CD4-positive, alpha-beta T cell (primary cell): Measurements from ENCODE around the gene KCNJ4. TPM values are rescaled to one million over a fixed set of nuclear protein-coding genes. Genes with fewer than 3 reads are reported as not detected.

ENCODE experiments used
- ATAC-seq: fragments of 200-7000 bp; cut with Tn5 transposase; one replicate; pipeline ENCODE4 v1.10.0; 2022; ENCODE audit warnings: mild to moderate bottlenecking; ENCODE audit not compliant: poor library complexity
- CTCF ChIA-PET: fragments of 350-600 bp; sonication (Branson Sonifier 250); formaldehyde crosslinking; loops from one replicate; lab custom pipeline; 2021; ENCODE audit warnings: antibody characterized with exemption, inconsistent platforms; lab: Charles Lee
- POLR2A ChIA-PET: fragments of 350-600 bp; sonication (Branson Sonifier 250); formaldehyde crosslinking; loops from one replicate; lab custom pipeline; 2021; ENCODE audit warnings: antibody characterized with exemption, inconsistent platforms; lab: Charles Lee
- DNase-seq, 14 experiments: peaks; one replicate each; pipeline ENCODE4 v3.0.0-alpha.2; 2013 to 2020; ENCODE audit warnings: mixed read lengths in 2 of 14
- H3K27ac ChIP-seq, 2 donors: one replicate each; pipeline versions ENCODE4 v1.5.1 to v1.7.0; 2013; ENCODE audit warnings: low read length in 2 of 2, low read depth in 1 of 2, mild to moderate bottlenecking in 1 of 2
- H3K27me3 ChIP-seq, 2 experiments: 1 replicate in 1 of 2; 2 replicates in 1 of 2; pipeline versions ENCODE4 v1.6.1 to v1.7.0; 2013; ENCODE audit warnings: low read length in 2 of 2, control low read depth in 1 of 2, mild to moderate bottlenecking in 1 of 2, moderate library complexity in 1 of 2; ENCODE audit not compliant: insufficient read depth in 2 of 2, control insufficient read depth in 1 of 2
- H3K36me3 ChIP-seq: one replicate; pipeline ENCODE4 v1.6.1; 2013; ENCODE audit warnings: low read length, control low read depth; ENCODE audit not compliant: insufficient read depth
- H3K4me1 ChIP-seq: one replicate; pipeline ENCODE4 v1.6.1; 2013; ENCODE audit warnings: low read length, control low read depth; ENCODE audit not compliant: insufficient read depth
- H3K4me3 ChIP-seq: one replicate; pipeline ENCODE4 v1.5.1; 2013; ENCODE audit warnings: mild to moderate bottlenecking, low read length, moderate library complexity
- H3K9me3 ChIP-seq, 2 experiments: 1 replicate in 1 of 2; 2 replicates in 1 of 2; pipeline versions ENCODE4 v1.6.1 to v1.7.0; 2013; ENCODE audit warnings: low read length in 2 of 2, mild to moderate bottlenecking in 2 of 2, control low read depth in 1 of 2, moderate library complexity in 1 of 2; ENCODE audit not compliant: control insufficient read depth in 1 of 2, insufficient read depth in 1 of 2
- H3K27ac Mint-ChIP-seq: one replicate; pipeline ENCODE4 v1.8.0; 2020; ENCODE audit warnings: mixed read lengths
- H3K27me3 Mint-ChIP-seq: one replicate; pipeline ENCODE4 v1.8.0; 2021; ENCODE audit warnings: mixed read lengths
- H3K36me3 Mint-ChIP-seq: one replicate; pipeline ENCODE4 v1.8.0; 2021; ENCODE audit warnings: low read depth, mixed read lengths
- H3K4me1 Mint-ChIP-seq: one replicate; pipeline ENCODE4 v1.8.0; 2021; ENCODE audit warnings: low read depth, mixed read lengths
- H3K4me3 Mint-ChIP-seq: one replicate; pipeline ENCODE4 v1.8.0; 2020; ENCODE audit warnings: mild to moderate bottlenecking, mixed read lengths
- H3K9me3 Mint-ChIP-seq: one replicate; pipeline ENCODE4 v1.8.0; 2020; ENCODE audit warnings: mixed read lengths
- CTCF ChIP-seq: fragments of 200-600 bp; IDR thresholded peaks from one replicate; pipeline ENCODE4 v1.8.0; 2022; ENCODE audit warnings: antibody characterized with exemption, mild to moderate bottlenecking
- intact Hi-C, 2 experiments: fragments of 100-400 bp; cut with DNase I in 1 of 2; cut with micrococcal nuclease in 1 of 2; formaldehyde crosslinking; loops; one replicate each; pipeline versions ENCODE4 v1.15.1 to v1.9.0; 2023 to 2025; cut with DNase I, micrococcal nuclease
- total RNA-seq, 174 experiments: library from RNA in 2 of 174; stranded (reverse) in 2 of 174; gene quantifications; one replicate each; pipeline ENCODE4 v1.2.3 and lab custom pipeline; 2021 to 2026

KCNJ4 gene
- total RNA-seq, 2 experiments from 2014 or later: not detected

GRCh38 chr22:38453066-38453672, 1.8 kb downstream of the KCNJ4 start:
- H3K9me3 ChIP-seq: peaks cover 0 to 8% of the 10 kb centered on the region in 2 experiments
- TF ChIP-seq CTCF: no peak
- ATAC-seq (no peak), DNase-seq (no peak)
- Mint-ChIP-seq H3K9me3 (no peaks in the 10 kb centered on the region), H3K27me3 (peaks cover 67% of the 10 kb centered on the region), H3K36me3 (no peaks in the 10 kb centered on the region), H3K4me3 (peak overlapping the region; percentile 67), H3K4me1 (peaks cover 23% of the 10 kb centered on the region), H3K27ac (no peak overlapping the region)
- intact Hi-C loops: no loop called here
- peaks cover 12% of the 10 kb centered on the region for H3K4me1 ChIP-seq
- no peak overlapping the region for H3K27ac ChIP-seq
- no peaks in the 10 kb centered on the region for H3K36me3 ChIP-seq
- POLR2A ChIA-PET: no interaction called here
- H3K4me3 ChIP-seq: no peak overlapping the region
- H3K27me3 ChIP-seq: peaks cover 40 to 42% of the 10 kb centered on the region in 2 experiments
- CTCF ChIA-PET: no interaction called here

GRCh38 chr22:38452373-38453065, 2.5 kb downstream of the KCNJ4 start:
- CTCF ChIA-PET: no interaction called here
- H3K36me3 Mint-ChIP-seq: no peaks in the 10 kb centered on the region
- no peak overlapping the region for H3K27ac ChIP-seq
- intact Hi-C loops: no loop called here
- no peaks in the 10 kb centered on the region for H3K36me3 ChIP-seq
- peaks cover 35 to 41% of the 10 kb centered on the region in 2 experiments for H3K27me3 ChIP-seq
- no peak for TF ChIP-seq CTCF
- no peaks in the 10 kb centered on the region for H3K9me3 Mint-ChIP-seq
- H3K27me3 Mint-ChIP-seq: peaks cover 60% of the 10 kb centered on the region
- H3K27ac Mint-ChIP-seq: no peak overlapping the region
- H3K4me1 Mint-ChIP-seq: peaks cover 22% of the 10 kb centered on the region
- no peak for ATAC-seq
- peaks cover 12% of the 10 kb centered on the region for H3K4me1 ChIP-seq
- no peak for DNase-seq
- POLR2A ChIA-PET: no interaction called here
- no peak overlapping the region for H3K4me3 ChIP-seq
- H3K9me3 ChIP-seq: peaks cover 0 to 8% of the 10 kb centered on the region in 2 experiments
- no peak overlapping the region for H3K4me3 Mint-ChIP-seq

GRCh38 chr22:38451864-38452263, 3.1 kb downstream of the KCNJ4 start:
- Mint-ChIP-seq H3K27me3 (peaks cover 54% of the 10 kb centered on the region), H3K9me3 (no peaks in the 10 kb centered on the region), H3K4me3 (no peak overlapping the region), H3K36me3 (no peaks in the 10 kb centered on the region), H3K4me1 (peaks cover 15% of the 10 kb centered on the region), H3K27ac (no peak overlapping the region)
- Histone ChIP-seq H3K27ac (no peak overlapping the region), H3K27me3 (peaks cover 28 to 38% of the 10 kb centered on the region in 2 experiments), H3K9me3 (peaks cover 0 to 8% of the 10 kb centered on the region in 2 experiments), H3K4me3 (no peak overlapping the region), H3K36me3 (no peaks in the 10 kb centered on the region), H3K4me1 (peaks cover 12% of the 10 kb centered on the region)
- no peak for TF ChIP-seq CTCF
- DNase-seq (no peak), ATAC-seq (no peak)
- intact Hi-C loops: no loop called here
- CTCF ChIA-PET: no interaction called here
- POLR2A ChIA-PET: no interaction called here
